ENCODE measurements around the gene LHFPL6.

GRCh38 chr13:39501702-39502324, 101.2 kb downstream of the LHFPL6 start:
- TF ChIP-seq EZH2 (IDR thresholded peaks at IDR 0.05; ENCODE audit: insufficient read depth, poor library complexity, severe bottlenecking) (no peak), EZH2phosphoT487 (IDR thresholded peaks at IDR 0.05; ENCODE audit: insufficient read depth, low read depth) (no peak)

Measured in GM23248 (cell line).